Measurements from ENCODE around the gene CAPNS2. TPM values are rescaled to one million over a fixed set of nuclear protein-coding genes. Genes with fewer than 3 reads are reported as not detected.
A peak's percentile ranks its signal among the peaks of the same experiment; 100 is the strongest.

The CAPNS2 gene
- total RNA-seq, result not detected

DNA sequence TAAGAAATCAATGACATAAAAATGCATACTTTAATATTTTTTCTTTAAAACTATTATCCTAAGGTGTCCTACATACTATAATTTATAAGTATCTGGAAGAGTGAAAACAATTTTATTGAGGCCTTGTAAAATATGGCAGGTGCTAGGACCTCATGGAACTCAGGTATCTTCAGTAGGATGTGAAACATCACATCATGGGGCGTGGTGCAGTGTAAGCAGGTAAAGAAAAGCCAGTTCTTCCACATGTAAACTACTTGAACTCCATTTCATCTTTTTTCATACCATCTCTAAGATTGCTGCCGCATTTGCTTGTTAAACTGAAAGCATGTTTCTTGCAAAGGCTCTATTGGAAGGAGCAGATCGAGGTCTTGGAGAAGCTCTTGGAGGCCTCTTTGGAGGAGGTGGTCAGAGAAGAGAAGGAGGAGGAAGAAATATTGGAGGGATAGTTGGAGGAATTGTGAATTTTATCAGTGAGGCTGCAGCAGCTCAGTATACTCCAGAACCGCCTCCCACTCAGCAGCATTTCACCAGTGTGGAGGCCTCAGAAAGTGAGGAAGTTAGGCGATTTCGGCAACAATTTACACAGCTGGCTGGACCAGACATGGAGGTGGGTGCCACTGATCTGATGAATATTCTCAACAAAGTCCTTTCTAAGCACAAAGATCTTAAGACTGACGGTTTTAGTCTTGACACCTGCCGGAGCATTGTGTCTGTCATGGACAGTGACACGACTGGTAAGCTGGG, at the start of gene CAPNS2:
Gene CAPNS2 (plus strand): TSS at position 253 of the 744 bp plus-strand sequence. CDS start 73 bp downstream, at position 326.
- ATAC-seq (replicated peaks in 1 of 2) (no peak), DNase-seq (no peak)
- H3K36me3 Mint-ChIP-seq (ENCODE audit: insufficient read depth in 2 of 2), result no peaks in the 10 kb centered on the region

GRCh38 chr16:55521792-55522191, 44.7 kb upstream of the CAPNS2 start:
- no peaks in the 10 kb centered on the region for H3K27me3 Mint-ChIP-seq (ENCODE audit: low read depth)
- H3K9me3 Mint-ChIP-seq, result peaks cover 0 to 3% of the 10 kb centered on the region in 2 donors
- no peak overlapping the region for H3K4me3 Mint-ChIP-seq
- no peaks in the 10 kb centered on the region for H3K36me3 Mint-ChIP-seq (ENCODE audit: insufficient read depth in 2 of 2)
- no peak for DNase-seq
- no peak overlapping the region for H3K27ac Mint-ChIP-seq
- ATAC-seq (replicated peaks in 1 of 2), result no peak
- no peaks in the 10 kb centered on the region for H3K4me1 Mint-ChIP-seq (ENCODE audit: low read depth)

More for the DNA sequence above, at the start of gene CAPNS2:
- Mint-ChIP-seq H3K27ac (no peak within 1 kb of the TSS), H3K27me3 (ENCODE audit: low read depth) (no peaks in the 10 kb centered on the region), H3K4me1 (ENCODE audit: low read depth) (no peaks in the 10 kb centered on the region), H3K4me3 (no peak within 1 kb of the TSS), H3K9me3 (no peaks in the 10 kb centered on the region)

DNA sequence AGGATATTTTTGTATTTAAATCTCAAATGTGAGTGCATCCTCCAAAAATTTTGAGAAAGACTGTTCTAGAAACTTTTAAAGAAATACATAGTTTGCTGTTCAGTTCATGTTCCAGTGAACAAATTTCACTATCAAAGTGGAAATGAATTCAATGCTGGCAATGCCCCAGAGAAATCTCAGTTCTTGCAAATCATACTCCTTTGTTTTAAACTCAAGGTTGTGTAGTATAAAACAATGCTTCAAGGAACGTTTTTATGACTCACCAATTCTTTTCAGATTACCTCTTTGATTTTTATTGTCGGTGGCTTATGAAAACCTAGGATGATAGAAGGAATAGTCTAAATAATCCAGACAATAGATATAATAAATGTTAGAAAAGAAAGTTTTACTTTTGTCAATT, 40.0 kb upstream of the CAPNS2 start:
- no peaks in the 10 kb centered on the region for H3K4me1 Mint-ChIP-seq (ENCODE audit: low read depth)

GRCh38 chr16:55527885-55528284, 38.6 kb upstream of the CAPNS2 start:
- Mint-ChIP-seq H3K27ac (no peak overlapping the region), H3K36me3 (ENCODE audit: insufficient read depth in 2 of 2) (no peaks in the 10 kb centered on the region), H3K9me3 (no peaks in the 10 kb centered on the region), H3K27me3 (ENCODE audit: low read depth) (peaks cover 6% of the 10 kb centered on the region), H3K4me3 (no peak overlapping the region), H3K4me1 (ENCODE audit: low read depth) (no peaks in the 10 kb centered on the region)
- ATAC-seq (replicated peaks in 1 of 2), result no peak
- DNase-seq, result no peak

More for the DNA sequence above, 40.0 kb upstream of the CAPNS2 start:
- DNase-seq, result no peak
- Mint-ChIP-seq H3K36me3 (ENCODE audit: insufficient read depth in 2 of 2) (no peaks in the 10 kb centered on the region), H3K9me3 (peaks cover 0 to 3% of the 10 kb centered on the region in 2 donors), H3K4me3 (no peak overlapping the region), H3K27me3 (ENCODE audit: low read depth) (peaks cover 6% of the 10 kb centered on the region), H3K27ac (no peak overlapping the region)
- no peak for ATAC-seq (replicated peaks in 1 of 2)

DNA sequence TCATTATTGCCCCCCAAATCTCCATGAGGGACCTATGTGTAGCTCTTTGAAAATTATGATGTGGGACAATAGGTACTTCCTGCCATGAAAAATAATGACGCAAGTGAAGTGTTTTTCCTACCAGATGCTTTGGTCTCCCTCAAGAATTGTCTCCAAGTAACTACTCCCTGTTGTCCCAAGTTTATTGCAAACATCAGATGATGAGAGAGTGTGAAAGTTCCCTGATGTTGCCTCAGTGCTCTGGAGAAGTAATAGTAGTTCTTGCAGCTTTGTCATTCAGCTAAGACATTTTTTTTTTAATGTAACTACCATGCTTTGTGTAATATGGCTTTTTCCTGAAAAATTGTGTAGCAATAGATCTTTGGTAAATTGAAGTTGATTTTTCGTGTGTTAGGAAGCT, 37.5 kb upstream of the CAPNS2 start:
- Mint-ChIP-seq H3K4me3 (no peak overlapping the region), H3K27ac (no peak overlapping the region)
- no peak for ATAC-seq (replicated peaks in 1 of 2)

GRCh38 chr16:55530316-55530856, 36.1 kb upstream of the CAPNS2 start:
- H3K4me3 Mint-ChIP-seq, result no peak overlapping the region
- H3K4me1 Mint-ChIP-seq (ENCODE audit: low read depth), result no peaks in the 10 kb centered on the region
- H3K27me3 Mint-ChIP-seq (ENCODE audit: low read depth), result peaks cover 6% of the 10 kb centered on the region
- no peaks in the 10 kb centered on the region for H3K36me3 Mint-ChIP-seq (ENCODE audit: insufficient read depth in 2 of 2)
- ATAC-seq (replicated peaks in 1 of 2) (no peak), DNase-seq (no peak)
- H3K27ac Mint-ChIP-seq, result no peak overlapping the region
- H3K9me3 Mint-ChIP-seq, result no peaks in the 10 kb centered on the region

More for the DNA sequence above, 37.5 kb upstream of the CAPNS2 start:
- no peaks in the 10 kb centered on the region for H3K4me1 Mint-ChIP-seq (ENCODE audit: low read depth)
- H3K27me3 Mint-ChIP-seq (ENCODE audit: low read depth), result peaks cover 6% of the 10 kb centered on the region
- DNase-seq, result no peak
- no peaks in the 10 kb centered on the region for H3K36me3 Mint-ChIP-seq (ENCODE audit: insufficient read depth in 2 of 2)
- no peaks in the 10 kb centered on the region for H3K9me3 Mint-ChIP-seq

- no peaks in the 10 kb centered on the region for H3K36me3 Mint-ChIP-seq (ENCODE audit: insufficient read depth in 2 of 2)
- ATAC-seq (replicated peaks in 1 of 2), result no peak
- no peaks in the 10 kb centered on the region for H3K4me1 Mint-ChIP-seq (ENCODE audit: low read depth)
- no peak for DNase-seq
- H3K27me3 Mint-ChIP-seq (ENCODE audit: low read depth), result peaks cover 6% of the 10 kb centered on the region
- no peaks in the 10 kb centered on the region for H3K9me3 Mint-ChIP-seq
- H3K4me3 Mint-ChIP-seq, result no peak overlapping the region
- no peak overlapping the region for H3K27ac Mint-ChIP-seq
Observed at GRCh38 chr16:55532227-55532626, 34.3 kb upstream of the CAPNS2 start.

DNA sequence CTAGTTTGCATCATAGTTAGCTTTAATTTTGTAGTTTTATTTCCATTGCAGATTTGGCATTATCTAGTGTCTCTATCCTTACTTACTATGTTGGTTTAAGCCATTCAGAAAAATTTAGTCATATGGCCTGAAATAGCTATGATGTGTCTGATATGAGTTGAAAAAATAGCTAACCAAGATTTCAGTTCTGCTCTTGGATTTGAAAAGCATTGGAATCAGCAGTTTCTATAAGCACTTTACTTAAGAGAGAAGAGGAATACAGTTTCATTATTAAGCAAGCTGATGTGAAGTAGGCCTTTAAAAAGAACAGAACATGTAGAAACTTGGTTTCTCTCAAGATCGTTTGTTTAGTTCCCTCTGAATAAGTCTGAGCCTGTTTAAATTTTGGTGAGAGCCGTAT, 31.7 kb upstream of the CAPNS2 start:
- DNase-seq (no peak), ATAC-seq (replicated peaks in 1 of 2) (no peak)
- H3K27ac Mint-ChIP-seq, result no peak overlapping the region
- no peaks in the 10 kb centered on the region for H3K4me1 Mint-ChIP-seq (ENCODE audit: low read depth)
- no peaks in the 10 kb centered on the region for H3K36me3 Mint-ChIP-seq (ENCODE audit: insufficient read depth in 2 of 2)
- H3K9me3 Mint-ChIP-seq, result no peaks in the 10 kb centered on the region
- H3K27me3 Mint-ChIP-seq (ENCODE audit: low read depth), result no peaks in the 10 kb centered on the region
- H3K4me3 Mint-ChIP-seq, result no peak overlapping the region

DNA sequence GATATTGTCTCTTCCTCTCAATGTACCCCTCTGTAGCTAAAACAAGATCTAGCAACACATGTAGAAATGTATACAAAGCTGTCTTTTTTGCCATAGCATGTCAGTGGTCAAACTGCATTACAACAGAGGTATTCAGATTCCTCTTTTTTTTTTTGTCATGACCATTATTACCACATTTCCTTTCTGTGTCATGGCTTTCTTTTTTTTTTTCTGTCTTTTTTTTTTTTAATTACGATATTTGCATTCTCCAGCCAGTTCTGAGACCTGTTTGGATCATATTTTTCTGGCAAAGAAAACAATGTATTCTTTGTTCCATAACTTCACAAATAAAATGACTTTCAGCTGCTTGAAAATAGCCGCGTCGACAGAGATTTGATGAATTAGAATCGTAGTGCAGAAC, 27.4 kb upstream of the CAPNS2 start:
- Mint-ChIP-seq H3K4me1 (ENCODE audit: low read depth) (no peaks in the 10 kb centered on the region), H3K27me3 (ENCODE audit: low read depth) (no peaks in the 10 kb centered on the region), H3K27ac (no peak overlapping the region), H3K36me3 (ENCODE audit: insufficient read depth in 2 of 2) (no peaks in the 10 kb centered on the region), H3K9me3 (no peaks in the 10 kb centered on the region), H3K4me3 (no peak overlapping the region)
- ATAC-seq (replicated peaks in 1 of 2) (no peak), DNase-seq (no peak)

- H3K4me1 Mint-ChIP-seq (ENCODE audit: low read depth), result no peaks in the 10 kb centered on the region
- DNase-seq (no peak), ATAC-seq (replicated peaks in 1 of 2) (no peak)
- H3K27me3 Mint-ChIP-seq (ENCODE audit: low read depth), result no peaks in the 10 kb centered on the region
- H3K27ac Mint-ChIP-seq, result no peak overlapping the region
- no peak overlapping the region for H3K4me3 Mint-ChIP-seq
- H3K9me3 Mint-ChIP-seq, result no peaks in the 10 kb centered on the region
- no peaks in the 10 kb centered on the region for H3K36me3 Mint-ChIP-seq (ENCODE audit: insufficient read depth in 2 of 2)
Observed at GRCh38 chr16:55539488-55539887, 27.0 kb upstream of the CAPNS2 start.

- no peak for DNase-seq
- Mint-ChIP-seq H3K27me3 (ENCODE audit: low read depth) (no peaks in the 10 kb centered on the region), H3K4me1 (ENCODE audit: low read depth) (no peaks in the 10 kb centered on the region), H3K27ac (no peak overlapping the region), H3K9me3 (no peaks in the 10 kb centered on the region), H3K4me3 (no peak overlapping the region), H3K36me3 (ENCODE audit: insufficient read depth in 2 of 2) (no peaks in the 10 kb centered on the region)
- ATAC-seq (replicated peaks in 1 of 2), result no peak
Observed at GRCh38 chr16:55540221-55540620, 26.3 kb upstream of the CAPNS2 start.

- no peaks in the 10 kb centered on the region for H3K36me3 Mint-ChIP-seq (ENCODE audit: insufficient read depth in 2 of 2)
- ATAC-seq (replicated peaks in 1 of 2) (peak; percentile 53 to 75), DNase-seq (no peak)
- H3K27me3 Mint-ChIP-seq (ENCODE audit: low read depth), result no peaks in the 10 kb centered on the region
- no peak overlapping the region for H3K4me3 Mint-ChIP-seq
- no peaks in the 10 kb centered on the region for H3K4me1 Mint-ChIP-seq (ENCODE audit: low read depth)
- H3K27ac Mint-ChIP-seq, result no peak overlapping the region
- H3K9me3 Mint-ChIP-seq, result no peaks in the 10 kb centered on the region
Observed at GRCh38 chr16:55542459-55543082, 23.9 kb upstream of the CAPNS2 start.

GRCh38 chr16:55543472-55543871, 23.0 kb upstream of the CAPNS2 start:
- Mint-ChIP-seq H3K27ac (no peak overlapping the region), H3K4me3 (no peak overlapping the region), H3K4me1 (ENCODE audit: low read depth) (no peaks in the 10 kb centered on the region), H3K9me3 (no peaks in the 10 kb centered on the region), H3K36me3 (ENCODE audit: insufficient read depth in 2 of 2) (no peaks in the 10 kb centered on the region), H3K27me3 (ENCODE audit: low read depth) (no peaks in the 10 kb centered on the region)
- DNase-seq, result no peak
- ATAC-seq (replicated peaks in 1 of 2), result no peak
